HG03432 (cell line): Measurements from ENCODE around the gene KATNAL2.
"Not testable (repeated sequence)": the region's sequence is repeated elsewhere in the genome, so short reads cannot be mapped to it uniquely, and the experiment has no call there.

Experiments
- ATAC-seq: cut with Tn5 transposase; IDR thresholded peaks from one replicate; pipeline ENCODE4 v1.9.1; 2021; ENCODE audit warnings: mild to moderate bottlenecking, moderate library complexity; ENCODE audit not compliant: unreplicated experiment

KATNAL2 gene

GRCh38 chr18:46920653-46921052, 3.3 kb downstream of the KATNAL2 start:
- no peak for ATAC-seq

DNA sequence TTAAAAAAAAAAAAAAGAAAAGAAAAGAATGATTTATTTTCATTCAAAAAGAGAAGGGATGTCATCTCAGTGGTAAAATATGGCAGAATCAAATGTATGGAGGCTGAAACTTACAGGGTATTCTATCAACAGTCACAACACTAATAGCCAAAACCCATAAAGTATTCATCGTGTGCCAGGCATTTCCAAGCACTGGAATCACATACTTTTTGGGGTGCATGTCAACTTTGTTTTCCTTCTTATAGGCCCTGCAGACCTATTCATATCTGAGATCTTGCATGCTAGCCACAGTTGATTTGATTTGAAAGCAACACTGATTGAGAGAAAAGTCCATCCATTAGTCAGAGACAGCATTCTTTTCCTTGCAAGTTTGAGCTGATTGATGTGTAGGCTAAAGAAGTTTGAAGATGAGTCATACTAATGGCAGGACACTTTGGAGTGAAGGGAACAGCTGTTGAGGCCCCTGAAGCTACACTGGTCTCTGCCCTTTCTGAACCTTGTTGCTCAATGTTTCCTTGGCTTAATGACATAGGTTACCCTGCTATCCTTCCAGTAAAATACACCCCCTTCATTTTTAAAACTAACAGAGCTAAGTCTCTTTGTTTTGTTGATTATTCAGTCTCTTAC, 22.0 kb downstream of the KATNAL2 start:
- no peak for ATAC-seq

GRCh38 chr18:46939998-46940571, 22.7 kb downstream of the KATNAL2 start:
- ATAC-seq = no peak

DNA sequence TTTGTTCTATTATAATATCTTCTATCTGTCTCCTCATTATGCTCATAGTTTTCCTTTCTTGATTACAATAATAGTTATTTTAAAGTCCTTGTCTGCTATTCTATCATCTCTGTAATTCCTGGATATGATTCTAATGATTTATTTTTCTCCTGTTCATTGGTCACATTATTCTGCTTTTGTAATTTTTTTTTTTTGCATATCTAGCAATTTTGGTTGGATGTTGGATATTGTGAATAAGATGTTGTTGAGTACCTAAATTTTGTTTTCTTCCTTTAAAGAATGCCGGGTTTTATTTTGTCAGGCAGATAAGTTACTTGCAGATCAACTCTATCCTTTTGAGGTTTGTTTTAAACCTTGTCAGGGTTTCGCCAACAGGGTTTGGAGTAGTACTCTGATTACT, 25.2 kb downstream of the KATNAL2 start:
- ATAC-seq = no peak

DNA sequence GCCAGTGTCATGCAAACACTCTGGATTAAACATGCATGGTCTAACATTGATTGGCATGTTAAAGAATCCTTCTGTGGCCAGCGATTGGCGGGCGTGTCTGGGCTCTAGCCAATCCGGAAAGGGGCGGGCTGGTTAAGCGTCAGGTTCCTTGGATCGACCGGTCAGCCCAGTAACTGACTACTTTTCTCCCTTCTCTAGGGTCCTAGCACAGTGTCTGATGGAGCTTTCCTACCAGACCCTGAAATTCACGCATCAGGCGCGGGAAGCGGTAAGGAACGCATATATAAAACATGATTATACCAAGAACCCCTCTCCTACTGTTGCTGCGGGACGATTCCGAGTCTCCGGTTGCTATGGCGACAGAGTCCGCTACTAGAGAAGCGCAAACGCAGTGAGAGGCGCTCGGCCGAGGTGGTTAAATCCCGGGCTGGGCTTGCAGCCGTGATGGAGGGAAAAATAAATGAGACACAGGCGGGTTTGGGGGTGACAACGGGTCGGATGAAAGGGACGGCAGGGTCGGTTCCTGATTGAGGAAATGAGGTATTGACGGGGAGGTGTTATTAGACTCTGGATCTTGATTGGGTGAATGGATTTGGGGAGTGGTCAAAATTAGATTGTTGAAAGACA, 29.4 kb downstream of the KATNAL2 start:
- ATAC-seq = peak; percentile 99

GRCh38 chr18:46950064-46950656, 32.8 kb downstream of the KATNAL2 start:
- ATAC-seq = no peak

- ATAC-seq = no peak
These were observed 35.8 kb downstream of the KATNAL2 start for GRCh38 chr18:46953195-46953594.

- no peak for ATAC-seq
These were observed 40.8 kb downstream of the KATNAL2 start for GRCh38 chr18:46958209-46958608.

DNA sequence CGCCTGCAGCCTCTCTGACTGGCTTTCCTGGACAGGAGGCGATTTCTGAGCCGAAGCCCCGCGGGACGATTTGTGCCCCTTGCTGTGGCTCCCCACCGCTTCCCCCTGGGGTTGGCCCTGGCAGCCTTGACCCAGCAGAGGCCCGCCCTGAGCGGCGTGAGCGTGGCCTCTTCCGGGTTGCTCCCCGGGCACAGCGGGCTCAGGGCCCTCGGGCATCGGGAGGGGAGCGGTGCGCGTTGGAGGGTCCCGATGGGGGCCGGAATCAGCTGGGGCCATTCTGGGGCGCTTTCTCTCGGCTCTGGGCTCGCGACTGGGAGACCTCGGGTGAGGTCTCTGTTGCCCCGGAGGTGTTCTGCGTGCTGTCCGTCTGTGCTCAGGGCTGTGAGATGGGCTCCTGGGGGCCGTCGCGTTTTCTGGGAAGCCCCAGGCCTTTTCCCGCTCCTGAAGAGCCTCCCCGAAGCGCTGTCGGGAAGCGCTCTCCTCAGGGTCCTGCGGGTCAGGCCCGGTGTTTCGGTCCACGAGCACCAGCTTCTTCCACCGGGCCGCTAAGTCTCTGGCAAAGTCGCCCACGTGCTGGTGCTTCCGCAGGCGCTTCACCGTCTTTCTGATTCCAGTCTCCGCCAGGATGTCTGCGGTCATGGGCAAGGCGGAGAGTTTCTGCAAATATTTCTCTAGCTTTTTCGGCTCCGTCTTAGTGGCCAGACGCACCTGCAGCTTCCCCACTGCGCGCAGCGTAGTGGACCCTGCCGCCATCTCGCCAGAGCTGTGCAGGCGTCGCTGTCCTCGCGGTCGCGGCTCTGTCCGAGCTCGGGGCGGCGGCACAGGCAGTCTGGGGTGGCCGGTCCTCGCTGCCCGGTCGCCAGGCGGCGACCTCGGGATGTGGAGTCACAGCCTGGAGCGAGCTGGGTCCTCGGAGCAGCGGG, 46.5 kb downstream of the KATNAL2 start:
- ATAC-seq = not testable (repeated sequence)

DNA sequence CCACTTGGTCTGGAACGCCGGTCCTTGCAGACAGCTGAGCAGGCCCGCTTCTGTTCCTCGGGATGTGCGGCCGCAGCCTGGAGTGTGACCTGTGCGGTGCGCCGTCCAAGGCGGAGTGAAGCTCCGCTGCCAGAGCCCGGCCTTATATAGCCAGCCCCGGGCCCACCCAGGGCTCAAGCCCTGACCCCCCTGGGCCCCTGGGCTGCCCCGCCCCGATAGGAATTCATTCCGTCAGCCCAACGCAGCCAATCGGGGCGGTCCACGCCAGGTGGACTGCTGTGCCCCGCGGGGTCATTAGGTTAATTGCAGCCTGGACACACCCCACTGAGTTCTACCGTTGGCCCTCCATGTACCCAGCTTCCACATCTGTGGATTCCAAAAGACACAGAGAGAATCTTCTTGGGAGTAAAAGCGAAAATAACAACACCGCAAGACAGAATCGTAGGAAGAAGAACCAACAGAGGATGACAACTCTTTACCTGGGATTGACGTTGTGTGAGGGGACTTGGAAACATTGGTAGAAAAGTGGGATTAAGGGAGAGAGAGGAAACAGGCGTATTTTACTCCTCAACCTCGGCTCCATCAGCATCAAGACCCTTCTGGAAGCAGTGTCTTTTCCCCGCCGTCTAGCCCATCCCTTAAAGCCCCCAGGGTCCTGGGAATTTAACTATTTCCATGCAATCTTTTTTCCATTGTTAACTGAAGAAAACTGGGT, 47.3 kb downstream of the KATNAL2 start:
- ATAC-seq = not testable (repeated sequence)

- not testable (repeated sequence) for ATAC-seq
These were observed 48.9 kb downstream of the KATNAL2 start for GRCh38 chr18:46966266-46966665.

GRCh38 chr18:46969551-46969950, 52.1 kb downstream of the KATNAL2 start:
- not testable (repeated sequence) for ATAC-seq

DNA sequence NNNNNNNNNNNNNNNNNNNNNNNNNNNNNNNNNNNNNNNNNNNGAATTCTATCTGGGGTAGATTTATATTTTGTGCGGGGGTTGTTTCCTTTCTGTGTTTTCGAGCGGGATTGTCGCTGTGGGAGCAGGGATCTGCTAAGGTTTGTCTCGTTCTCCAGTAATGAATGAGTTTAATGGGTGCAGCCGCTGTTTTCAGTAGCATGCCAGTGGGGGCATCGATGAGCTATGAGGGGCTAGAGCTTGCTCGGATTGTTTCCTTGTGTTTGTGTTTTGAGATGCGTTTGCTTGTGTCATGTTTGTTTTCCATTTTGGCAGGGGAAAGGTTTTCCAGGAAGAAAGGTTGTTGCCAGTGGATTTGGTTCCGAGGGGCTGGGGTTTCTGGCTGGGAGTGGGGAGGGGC, 102.5 kb downstream of the KATNAL2 start:
- ATAC-seq = not testable (repeated sequence)

DNA sequence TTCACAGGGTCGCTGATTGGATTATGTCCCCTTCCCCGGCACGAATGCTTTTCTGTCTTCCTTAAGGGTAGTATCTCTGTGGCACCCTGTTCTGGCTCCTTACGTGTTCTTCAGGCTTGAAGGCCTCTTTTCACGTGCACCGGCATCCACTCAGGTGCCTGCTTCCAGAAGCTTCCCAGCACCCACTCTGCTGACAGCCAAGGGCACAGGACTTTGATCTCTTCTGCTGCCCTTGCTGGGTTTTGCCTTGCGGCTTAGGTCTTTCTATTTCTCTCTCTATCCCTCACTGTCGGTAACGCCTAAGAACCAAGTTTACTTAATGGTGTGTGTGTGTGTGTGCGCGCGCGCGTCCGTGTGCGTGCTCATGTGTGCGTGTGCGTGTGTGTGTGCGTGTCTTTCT, 103.4 kb downstream of the KATNAL2 start:
- not testable (repeated sequence) for ATAC-seq

DNA sequence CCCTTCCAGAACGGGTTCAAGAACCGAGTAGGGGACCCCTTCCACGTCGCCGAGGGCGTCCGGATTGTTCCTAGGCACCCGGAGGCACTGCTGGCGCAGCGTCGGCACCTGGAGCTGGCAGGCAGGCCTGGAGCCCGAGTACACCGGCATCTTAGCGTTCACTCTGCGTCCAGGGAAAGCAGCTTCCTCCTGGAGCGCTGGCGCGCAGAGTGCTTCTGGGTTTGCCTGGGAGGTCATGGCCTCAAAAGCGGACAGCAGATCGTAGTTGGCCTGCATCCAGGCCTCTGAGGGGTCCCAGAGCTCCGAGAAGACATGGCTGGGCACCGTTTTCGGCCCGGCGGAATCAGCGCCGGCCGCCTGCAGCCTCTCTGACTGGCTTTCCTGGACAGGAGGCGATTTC, 105.4 kb downstream of the KATNAL2 start:
- ATAC-seq = not testable (repeated sequence)

GRCh38 chr18:47023769-47024465, 106.5 kb downstream of the KATNAL2 start:
- ATAC-seq = not testable (repeated sequence)

- ATAC-seq = not testable (repeated sequence)
These were observed 108.3 kb downstream of the KATNAL2 start for GRCh38 chr18:47025557-47026174.

DNA sequence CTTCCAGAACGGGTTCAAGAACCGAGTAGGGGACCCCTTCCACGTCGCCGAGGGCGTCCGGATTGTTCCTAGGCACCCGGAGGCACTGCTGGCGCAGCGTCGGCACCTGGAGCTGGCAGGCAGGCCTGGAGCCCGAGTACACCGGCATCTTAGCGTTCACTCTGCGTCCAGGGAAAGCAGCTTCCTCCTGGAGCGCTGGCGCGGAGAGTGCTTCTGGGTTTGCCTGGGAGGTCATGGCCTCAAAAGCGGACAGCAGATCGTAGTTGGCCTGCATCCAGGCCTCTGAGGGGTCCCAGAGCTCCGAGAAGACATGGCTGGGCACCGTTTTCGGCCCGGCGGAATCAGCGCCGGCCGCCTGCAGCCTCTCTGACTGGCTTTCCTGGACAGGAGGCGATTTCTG, 111.3 kb downstream of the KATNAL2 start:
- not testable (repeated sequence) for ATAC-seq

DNA sequence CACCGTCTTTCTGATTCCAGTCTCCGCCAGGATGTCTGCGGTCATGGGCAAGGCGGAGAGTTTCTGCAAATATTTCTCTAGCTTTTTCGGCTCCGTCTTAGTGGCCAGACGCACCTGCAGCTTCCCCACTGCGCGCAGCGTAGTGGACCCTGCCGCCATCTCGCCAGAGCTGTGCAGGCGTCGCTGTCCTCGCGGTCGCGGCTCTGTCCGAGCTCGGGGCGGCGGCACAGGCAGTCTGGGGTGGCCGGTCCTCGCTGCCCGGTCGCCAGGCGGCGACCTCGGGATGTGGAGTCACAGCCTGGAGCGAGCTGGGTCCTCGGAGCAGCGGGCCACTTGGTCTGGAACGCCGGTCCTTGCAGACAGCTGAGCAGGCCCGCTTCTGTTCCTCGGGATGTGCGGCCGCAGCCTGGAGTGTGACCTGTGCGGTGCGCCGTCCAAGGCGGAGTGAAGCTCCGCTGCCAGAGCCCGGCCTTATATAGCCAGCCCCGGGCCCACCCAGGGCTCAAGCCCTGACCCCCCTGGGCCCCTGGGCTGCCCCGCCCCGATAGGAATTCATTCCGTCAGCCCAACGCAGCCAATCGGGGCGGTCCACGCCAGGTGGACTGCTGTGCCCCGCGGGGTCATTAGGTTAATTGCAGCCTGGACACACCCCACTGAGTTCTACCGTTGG, 112.4 kb downstream of the KATNAL2 start:
- ATAC-seq = not testable (repeated sequence)
